BE2C (cell line): ENCODE measurements around the gene EIF5.

ENCODE experiments used
- DNase-seq: peaks from one replicate; pipeline ENCODE4 v3.0.0-alpha.2; 2020
- H3K27me3 ChIP-seq: fragments of 250-450 bp; sonication (Bioruptor Pico); 2 replicates; pipeline ENCODE4 v1.5.1; 2020; ENCODE audit warnings: mild to moderate bottlenecking
- H3K36me3 ChIP-seq: fragments of 250-450 bp; sonication (Bioruptor Pico); 2 replicates; pipeline ENCODE4 v1.5.1; 2020; ENCODE audit warnings: mild to moderate bottlenecking
- H3K4me1 ChIP-seq: fragments of 250-450 bp; sonication (Bioruptor Pico); 2 replicates; pipeline ENCODE4 v1.5.1; 2020
- H3K4me3 ChIP-seq: 2 replicates; pipeline ENCODE4 v1.5.1; 2011; ENCODE audit warnings: low read depth, low read length
- H3K9me3 ChIP-seq: fragments of 250-450 bp; sonication (Bioruptor Pico); 2 replicates; pipeline ENCODE4 v1.5.1; 2020
- TF ChIP-seq, protein P1 (sequence below): IDR thresholded peaks from 2 replicates; pipeline ENCODE4 v1.5.1; 2012; ENCODE audit warnings: mild to moderate bottlenecking, low read depth, low read length

The EIF5 gene

DNA sequence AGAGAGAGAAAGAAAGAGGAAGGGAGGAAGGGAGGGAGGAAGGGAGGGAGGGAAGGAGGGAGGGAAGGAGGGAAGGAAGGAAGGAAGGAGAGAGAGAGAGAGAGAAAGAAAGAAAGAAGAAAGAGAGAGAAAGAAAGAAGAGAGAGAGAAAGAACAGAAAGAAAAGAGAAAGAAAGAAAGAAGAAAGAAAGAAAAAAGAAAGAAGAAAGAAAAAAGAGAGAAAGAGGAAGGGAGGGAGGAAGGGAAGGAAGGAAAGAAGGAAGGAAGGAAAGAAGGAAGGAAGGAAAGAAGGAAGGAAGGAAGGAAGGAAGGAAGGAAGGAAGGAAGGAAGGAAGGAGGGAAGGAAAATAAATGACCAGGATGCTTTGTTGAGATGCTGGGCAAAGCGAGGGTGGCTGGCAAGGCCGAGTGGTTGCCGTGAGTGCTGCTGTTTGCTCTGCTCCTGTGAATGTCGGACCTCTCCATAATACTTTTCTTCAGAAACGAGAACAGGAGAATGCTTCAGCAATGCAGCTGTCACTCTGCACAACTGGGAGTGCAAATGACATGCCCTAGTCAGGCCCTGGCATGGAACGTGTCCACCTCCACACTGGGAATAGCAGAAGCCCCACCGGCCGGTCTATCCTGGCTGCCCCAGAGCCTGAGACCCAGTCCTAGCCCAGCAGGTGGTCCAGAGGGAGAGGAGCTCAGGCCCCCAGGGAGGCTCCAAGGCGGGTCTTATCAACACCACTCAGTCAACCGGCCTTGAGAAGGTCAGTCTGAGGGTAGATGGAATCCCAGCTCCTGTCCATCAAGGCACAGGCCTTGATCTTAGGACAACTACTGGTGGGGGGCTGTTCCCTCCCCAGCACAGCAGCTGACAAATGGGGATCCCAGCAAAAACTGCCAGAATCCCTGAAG is 25.1 kb upstream of the EIF5 start:
- no peaks in the 10 kb centered on the region for H3K36me3 ChIP-seq
- H3K27me3 ChIP-seq, result peaks cover 3% of the 10 kb centered on the region; the same call in 1 of the 2 replicates
- no peaks in the 10 kb centered on the region for H3K9me3 ChIP-seq
- TF ChIP-seq, protein P1, sequence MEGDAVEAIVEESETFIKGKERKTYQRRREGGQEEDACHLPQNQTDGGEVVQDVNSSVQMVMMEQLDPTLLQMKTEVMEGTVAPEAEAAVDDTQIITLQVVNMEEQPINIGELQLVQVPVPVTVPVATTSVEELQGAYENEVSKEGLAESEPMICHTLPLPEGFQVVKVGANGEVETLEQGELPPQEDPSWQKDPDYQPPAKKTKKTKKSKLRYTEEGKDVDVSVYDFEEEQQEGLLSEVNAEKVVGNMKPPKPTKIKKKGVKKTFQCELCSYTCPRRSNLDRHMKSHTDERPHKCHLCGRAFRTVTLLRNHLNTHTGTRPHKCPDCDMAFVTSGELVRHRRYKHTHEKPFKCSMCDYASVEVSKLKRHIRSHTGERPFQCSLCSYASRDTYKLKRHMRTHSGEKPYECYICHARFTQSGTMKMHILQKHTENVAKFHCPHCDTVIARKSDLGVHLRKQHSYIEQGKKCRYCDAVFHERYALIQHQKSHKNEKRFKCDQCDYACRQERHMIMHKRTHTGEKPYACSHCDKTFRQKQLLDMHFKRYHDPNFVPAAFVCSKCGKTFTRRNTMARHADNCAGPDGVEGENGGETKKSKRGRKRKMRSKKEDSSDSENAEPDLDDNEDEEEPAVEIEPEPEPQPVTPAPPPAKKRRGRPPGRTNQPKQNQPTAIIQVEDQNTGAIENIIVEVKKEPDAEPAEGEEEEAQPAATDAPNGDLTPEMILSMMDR, result no peak
- H3K4me1 ChIP-seq, result peaks cover 4% of the 10 kb centered on the region
- no peak for DNase-seq
- H3K4me3 ChIP-seq, result no peak overlapping the region

DNA sequence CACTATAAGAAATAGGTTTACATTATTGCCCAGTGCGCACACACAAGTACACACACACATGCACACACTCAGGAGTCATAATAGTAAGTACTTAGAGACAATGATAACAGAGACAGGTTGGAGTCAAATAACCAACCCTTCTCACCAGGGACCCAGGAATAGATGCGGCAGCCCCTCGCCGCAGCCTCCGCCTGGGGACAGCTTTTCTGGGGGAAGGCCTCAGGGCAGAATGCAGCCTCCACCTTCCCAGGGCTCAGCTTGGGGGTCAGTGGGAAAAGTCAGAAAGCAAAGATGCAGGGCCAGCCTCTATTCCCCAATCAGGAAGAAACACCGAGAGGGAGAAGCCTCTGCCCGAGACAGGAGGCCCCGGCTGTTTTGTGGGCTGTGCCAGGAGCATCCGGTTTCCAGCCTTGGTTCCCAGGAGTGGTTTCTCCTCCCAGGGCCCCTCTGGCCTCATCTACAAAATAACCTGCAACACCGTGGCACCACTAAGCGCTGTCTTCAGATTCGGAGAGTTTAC is 23.4 kb upstream of the EIF5 start:
- H3K27me3 ChIP-seq, result peaks cover under 1% of the 10 kb centered on the region; the same call in 1 of the 2 replicates
- TF ChIP-seq, protein P1, result no peak
- H3K36me3 ChIP-seq, result no peaks in the 10 kb centered on the region
- H3K4me3 ChIP-seq, result no peak overlapping the region
- no peak for DNase-seq
- H3K4me1 ChIP-seq, result peaks cover 12% of the 10 kb centered on the region
- H3K9me3 ChIP-seq, result no peaks in the 10 kb centered on the region

DNA sequence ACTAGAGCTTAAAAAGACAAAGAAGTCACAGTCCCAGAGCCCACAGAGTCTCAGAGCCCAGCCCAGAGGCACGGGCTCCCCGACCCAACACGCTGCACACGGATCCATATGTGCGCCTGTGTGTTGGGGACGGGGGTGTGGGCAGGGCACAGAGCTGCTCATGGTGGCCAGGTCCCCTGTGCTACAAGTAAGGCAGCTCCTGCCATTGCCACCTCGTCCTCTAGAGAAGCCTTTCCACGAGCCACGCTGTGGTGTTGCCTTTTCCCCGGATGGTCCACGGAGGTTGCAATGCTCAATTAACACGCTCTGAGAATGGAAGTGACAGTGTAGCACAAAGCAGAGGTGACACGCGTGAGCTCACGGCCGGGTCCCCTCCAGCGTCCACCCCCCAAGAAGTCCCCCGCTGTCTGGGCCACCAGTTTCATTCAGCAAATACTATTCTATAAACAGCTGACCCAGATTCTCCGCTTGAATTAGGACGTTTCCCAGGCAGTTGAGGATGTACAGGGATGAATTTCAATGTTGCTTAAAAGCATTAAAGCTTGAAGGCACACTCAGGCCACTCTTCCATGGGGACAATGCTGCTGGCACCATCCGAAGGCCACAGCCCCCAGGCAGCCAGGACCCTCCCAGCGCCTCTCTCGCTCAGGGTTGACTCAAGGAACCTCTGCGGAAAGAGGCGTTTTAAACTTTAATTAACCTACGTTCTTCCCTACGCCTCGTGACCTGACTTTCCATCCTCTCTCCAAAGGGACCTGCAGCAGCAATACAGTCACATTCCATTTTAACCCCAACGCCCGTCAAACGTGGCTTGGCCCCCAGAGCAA is 22.7 kb upstream of the EIF5 start:
- no peaks in the 10 kb centered on the region for H3K36me3 ChIP-seq
- TF ChIP-seq, protein P1, result no peak
- no peak for DNase-seq
- no peaks in the 10 kb centered on the region for H3K27me3 ChIP-seq
- no peaks in the 10 kb centered on the region for H3K9me3 ChIP-seq
- H3K4me3 ChIP-seq, result no peak overlapping the region
- peaks cover 12% of the 10 kb centered on the region for H3K4me1 ChIP-seq

DNA sequence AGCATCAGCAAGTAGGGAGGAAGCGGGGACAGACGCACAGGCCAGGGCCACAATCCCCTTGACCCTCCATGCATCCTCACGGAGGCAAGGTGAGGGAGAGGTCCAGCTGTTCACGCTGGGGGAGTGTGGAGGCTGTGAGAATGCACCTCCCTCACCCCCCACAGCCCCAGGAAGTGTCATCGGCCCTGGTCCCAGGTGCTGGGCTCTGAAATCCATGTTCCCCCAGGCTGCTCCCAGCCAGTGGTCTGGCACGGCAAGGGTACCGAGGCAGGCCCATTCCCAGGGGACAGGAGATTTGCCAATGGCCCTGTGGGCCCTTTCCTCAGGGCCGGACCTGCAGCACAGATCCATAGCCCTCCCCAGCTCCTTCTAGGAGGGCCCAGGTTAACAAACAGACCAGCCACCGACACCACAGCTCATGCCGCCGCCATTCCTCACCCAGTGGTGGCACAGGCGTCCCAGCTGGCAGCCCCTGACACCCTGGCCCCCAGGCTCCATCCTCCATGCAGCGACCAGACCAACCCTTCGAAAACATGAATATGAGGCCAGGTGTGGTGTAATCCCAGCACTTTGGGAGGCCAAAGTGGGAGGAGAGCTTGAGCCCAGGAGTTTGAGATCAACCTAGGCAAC is 21.9 kb upstream of the EIF5 start:
- no peaks in the 10 kb centered on the region for H3K9me3 ChIP-seq
- TF ChIP-seq, protein P1, result no peak
- no peak for DNase-seq
- H3K4me1 ChIP-seq, result peaks cover 12% of the 10 kb centered on the region
- no peaks in the 10 kb centered on the region for H3K27me3 ChIP-seq
- H3K4me3 ChIP-seq, result no peak overlapping the region
- no peaks in the 10 kb centered on the region for H3K36me3 ChIP-seq

DNA sequence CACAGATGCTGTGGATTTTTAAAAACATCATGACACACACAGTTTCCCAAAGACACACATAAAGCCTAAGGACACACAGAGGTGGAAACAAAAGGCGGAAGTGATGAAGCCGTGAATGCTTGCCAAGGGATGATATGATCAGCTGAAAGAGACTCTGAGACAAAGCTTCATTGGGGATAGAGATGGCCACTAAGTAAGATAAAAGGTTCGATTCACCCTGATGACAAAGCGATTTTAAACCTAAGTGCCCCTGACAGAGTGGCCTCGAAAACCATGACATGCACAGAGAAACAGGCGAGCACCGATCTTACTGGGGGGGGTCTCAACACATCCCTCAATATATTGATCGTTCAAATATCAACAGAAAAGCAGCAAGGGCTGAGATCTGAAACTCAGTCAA is 20.3 kb upstream of the EIF5 start:
- Histone ChIP-seq H3K4me3 (no peak overlapping the region), H3K27me3 (no peaks in the 10 kb centered on the region), H3K4me1 (peaks cover 12% of the 10 kb centered on the region), H3K9me3 (no peaks in the 10 kb centered on the region), H3K36me3 (no peaks in the 10 kb centered on the region)
- DNase-seq, result no peak
- TF ChIP-seq, protein P1, result no peak
